ENCODE data around the gene VSIG10. TPM values are rescaled to one million over a fixed set of nuclear protein-coding genes. Genes with fewer than 3 reads are reported as not detected.

The VSIG10 gene
- total and polyA plus RNA-seq, 2 of the 4 experiments (the other 2 are of a cell fraction), result 5.9 to 10.0 TPM

DNA sequence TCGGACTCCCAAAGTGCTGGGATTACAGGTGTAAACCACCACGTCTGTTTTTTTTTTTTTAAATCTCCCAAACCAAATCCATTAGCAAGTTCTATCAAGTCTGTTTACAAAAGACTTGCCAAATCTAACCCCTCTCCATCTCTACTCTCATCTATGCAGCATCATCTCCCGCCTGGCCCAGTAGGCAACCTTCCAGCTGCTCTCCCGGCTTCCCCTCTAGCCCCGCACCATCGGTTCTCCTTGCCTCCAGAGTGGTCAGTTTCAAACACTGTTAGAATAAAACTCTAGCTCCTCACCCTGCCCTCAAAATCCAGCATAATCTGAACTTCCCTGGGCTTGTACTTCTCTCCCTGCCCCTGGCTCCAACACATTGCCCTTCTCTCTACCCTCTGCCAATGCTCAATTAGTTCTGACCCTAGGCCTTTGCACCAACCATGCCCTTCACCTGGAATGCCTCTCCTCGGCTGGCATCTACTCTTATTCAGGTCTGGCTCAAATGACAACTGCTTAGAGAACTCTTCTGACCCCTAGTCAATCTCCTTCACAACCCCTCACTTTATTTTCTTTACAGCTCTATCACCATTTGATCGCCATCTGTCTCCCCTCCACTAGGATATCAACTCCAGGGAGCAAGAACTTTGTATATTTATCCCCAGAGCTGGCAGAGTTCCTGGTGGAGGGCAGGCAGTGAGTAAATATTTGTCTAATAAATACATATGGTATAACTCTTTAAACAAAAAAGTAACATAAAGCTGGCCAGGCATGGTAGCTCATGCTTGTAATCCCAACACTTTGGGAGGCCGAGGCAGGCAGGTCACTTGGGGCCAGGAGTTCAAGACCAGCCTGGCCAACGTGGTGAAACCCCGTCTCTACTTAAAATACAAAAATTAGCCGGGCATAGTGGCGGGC is 47.7 kb downstream of the VSIG10 start:
- Histone ChIP-seq H3K4me2 (ENCODE audit: low read depth, low read length) (0 out of 2 replicates have a peak overlapping the region, but pooled peaks have one; percentile 24), H3K23ac (ENCODE audit: low read depth, low read length) (no peak overlapping the region; the same call in 1 of the 2 replicates), H3K4me1 (ENCODE audit: control insufficient read depth, insufficient read depth, low read length) (peaks cover 16% of the 10 kb centered on the region), H3K27me3 (ENCODE audit: control insufficient read depth, insufficient read depth, low read length) (no peaks in the 10 kb centered on the region), H3K18ac (ENCODE audit: low read depth, low read length) (0 out of 2 replicates have a peak overlapping the region, but pooled peaks have one; percentile 51), H3K4me3 (ENCODE audit: insufficient read depth, low read depth, low read length) (no peak overlapping the region), H2BK15ac (ENCODE audit: low read depth, low read length) (no peak overlapping the region), H3K9ac (ENCODE audit: low read depth, low read length) (no peak overlapping the region), H2BK20ac (ENCODE audit: low read depth, low read length) (peak overlapping the region; percentile 15; the same call in 1 of the 2 replicates), H4K20me1 (ENCODE audit: insufficient read depth, low read length) (peaks cover 30% of the 10 kb centered on the region), H2AK5ac (ENCODE audit: low read depth, low read length) (peak overlapping the region; percentile 52; the same call in 1 of the 2 replicates), H3K27ac (ENCODE audit: insufficient read depth, low read length) (peak overlapping the region; percentile 69; the same call in 1 of the 2 replicates), H3K9me3 (ENCODE audit: control insufficient read depth, insufficient read depth, low read length) (no peaks in the 10 kb centered on the region), H4K91ac (ENCODE audit: insufficient read depth, low read depth, low read length) (0 out of 2 replicates have a peak overlapping the region, but pooled peaks have one; percentile 15), H3K36me3 (ENCODE audit: control insufficient read depth, insufficient read depth, low read length) (peaks cover 5% of the 10 kb centered on the region), H2AK9ac (replicated peaks; ENCODE audit: low read depth, low read length, poor library complexity) (peak overlapping the region; percentile 81), H2AFZ (replicated peaks; ENCODE audit: low read length, poor library complexity) (no peak overlapping the region), H3K56ac (ENCODE audit: extremely low read depth, insufficient read depth, low read length) (no peak overlapping the region), H2BK5ac (ENCODE audit: low read depth, low read length, poor library complexity, severe bottlenecking) (no peak overlapping the region), H2BK120ac (ENCODE audit: low read depth, low read length) (peak overlapping the region; percentile 7; the same call in 1 of the 2 replicates), H3K4ac (ENCODE audit: low read depth, low read length) (peak overlapping the region; percentile 60), H4K8ac (ENCODE audit: low read depth in 2 of 2, low read length in 2 of 2) (no peak overlapping the region), H3K79me1 (ENCODE audit: low read depth in 1 of 2, low read length in 2 of 2) (peaks cover 15 to 65% of the 10 kb centered on the region in 2 experiments), H3K14ac (replicated peaks; ENCODE audit: low read depth, low read length) (peak overlapping the region; percentile 31; the same call in 1 of the 2 replicates), H4K5ac (ENCODE audit: low read depth, low read length) (0 out of 2 replicates have a peak overlapping the region, but pooled peaks have one; percentile 2), H3K9me1 (ENCODE audit: insufficient read depth, low read length) (peaks cover 23% of the 10 kb centered on the region)
- in situ Hi-C loops (cut with MboI; ENCODE audit: low sequenced_read_pairs) (no loop called here), intact Hi-C loops (cut with micrococcal nuclease) (no loop called here), dilution Hi-C loops (cut with HindIII; ENCODE audit: low sequenced_read_pairs, unreplicated experiment) (no loop called here)
- ChIA-PET CTCF (interaction anchor here (0.6 kb wide), 1 partner anchor 65 kb away, joined by 8 read pairs; no protein-coding TSS in a partner anchor), POLR2A (ENCODE audit: unreplicated experiment) (interaction anchor here (0.5 kb wide), 1 partner anchor 328 kb away, joined by 3 read pairs; no protein-coding TSS in a partner anchor)
- DNase-seq (peak; percentile 36), ATAC-seq (ENCODE audit: low read depth) (0 out of 2 replicates have a peak, but pooled peaks have one; percentile 1)
- TF ChIP-seq MAZ (IDR thresholded peaks at IDR 0.05; ENCODE audit: borderline replicate concordance, low read depth, low read length) (no peak), RCOR1 (IDR thresholded peaks at IDR 0.05; ENCODE audit: insufficient replicate concordance, low read length) (no peak), BHLHE40 (IDR thresholded peaks at IDR 0.05; ENCODE audit: low read depth, low read length) (no peak), MAFK (IDR thresholded peaks at IDR 0.05; ENCODE audit: low read depth, low read length) (no peak), POLR2A (IDR thresholded peaks at IDR 0.05; ENCODE audit: low read depth, low read length) (no peak), FOS (IDR thresholded peaks at IDR 0.05; ENCODE audit: low read depth, low read length) (no peak), NFE2L2 (IDR thresholded peaks at IDR 0.05; ENCODE audit: low read depth, low read length) (no peak), SMC3 (IDR thresholded peaks at IDR 0.05; ENCODE audit: low read depth, low read length) (no peak), CEBPB (IDR thresholded peaks at IDR 0.05; ENCODE audit: low read depth, low read length) (no peak)
- TF ChIP-seq, protein P1, sequence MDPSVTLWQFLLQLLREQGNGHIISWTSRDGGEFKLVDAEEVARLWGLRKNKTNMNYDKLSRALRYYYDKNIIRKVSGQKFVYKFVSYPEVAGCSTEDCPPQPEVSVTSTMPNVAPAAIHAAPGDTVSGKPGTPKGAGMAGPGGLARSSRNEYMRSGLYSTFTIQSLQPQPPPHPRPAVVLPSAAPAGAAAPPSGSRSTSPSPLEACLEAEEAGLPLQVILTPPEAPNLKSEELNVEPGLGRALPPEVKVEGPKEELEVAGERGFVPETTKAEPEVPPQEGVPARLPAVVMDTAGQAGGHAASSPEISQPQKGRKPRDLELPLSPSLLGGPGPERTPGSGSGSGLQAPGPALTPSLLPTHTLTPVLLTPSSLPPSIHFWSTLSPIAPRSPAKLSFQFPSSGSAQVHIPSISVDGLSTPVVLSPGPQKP (IDR thresholded peaks at IDR 0.05; ENCODE audit: borderline replicate concordance, low read depth, low read length), result no peak
- TF ChIP-seq, protein P2, sequence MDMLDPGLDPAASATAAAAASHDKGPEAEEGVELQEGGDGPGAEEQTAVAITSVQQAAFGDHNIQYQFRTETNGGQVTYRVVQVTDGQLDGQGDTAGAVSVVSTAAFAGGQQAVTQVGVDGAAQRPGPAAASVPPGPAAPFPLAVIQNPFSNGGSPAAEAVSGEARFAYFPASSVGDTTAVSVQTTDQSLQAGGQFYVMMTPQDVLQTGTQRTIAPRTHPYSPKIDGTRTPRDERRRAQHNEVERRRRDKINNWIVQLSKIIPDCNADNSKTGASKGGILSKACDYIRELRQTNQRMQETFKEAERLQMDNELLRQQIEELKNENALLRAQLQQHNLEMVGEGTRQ (IDR thresholded peaks at IDR 0.05; ENCODE audit: low read depth, low read length), result no peak
- TF ChIP-seq, protein P3, sequence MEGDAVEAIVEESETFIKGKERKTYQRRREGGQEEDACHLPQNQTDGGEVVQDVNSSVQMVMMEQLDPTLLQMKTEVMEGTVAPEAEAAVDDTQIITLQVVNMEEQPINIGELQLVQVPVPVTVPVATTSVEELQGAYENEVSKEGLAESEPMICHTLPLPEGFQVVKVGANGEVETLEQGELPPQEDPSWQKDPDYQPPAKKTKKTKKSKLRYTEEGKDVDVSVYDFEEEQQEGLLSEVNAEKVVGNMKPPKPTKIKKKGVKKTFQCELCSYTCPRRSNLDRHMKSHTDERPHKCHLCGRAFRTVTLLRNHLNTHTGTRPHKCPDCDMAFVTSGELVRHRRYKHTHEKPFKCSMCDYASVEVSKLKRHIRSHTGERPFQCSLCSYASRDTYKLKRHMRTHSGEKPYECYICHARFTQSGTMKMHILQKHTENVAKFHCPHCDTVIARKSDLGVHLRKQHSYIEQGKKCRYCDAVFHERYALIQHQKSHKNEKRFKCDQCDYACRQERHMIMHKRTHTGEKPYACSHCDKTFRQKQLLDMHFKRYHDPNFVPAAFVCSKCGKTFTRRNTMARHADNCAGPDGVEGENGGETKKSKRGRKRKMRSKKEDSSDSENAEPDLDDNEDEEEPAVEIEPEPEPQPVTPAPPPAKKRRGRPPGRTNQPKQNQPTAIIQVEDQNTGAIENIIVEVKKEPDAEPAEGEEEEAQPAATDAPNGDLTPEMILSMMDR (conservative IDR thresholded peaks at IDR 0.05; ENCODE audit: low read depth, low read length), result no peak
- 43% methylated on average over 1 of the region's 13 CpGs; no CpG with 5 or more reads in 1 of the 2 experiments for WGBS, 2 experiments (ENCODE audit: extremely low coverage in 2 of 2, insufficient read length in 1 of 2)
- BruUV-seq (replicated peaks), result no TSS peak

Measured in IMR-90 (cell line).